RCC 7860 (cell line): ENCODE data around the gene RGS18.
"Not testable (repeated sequence)": the region's sequence is repeated elsewhere in the genome, so short reads cannot be mapped to it uniquely, and the experiment has no call there.

Source experiments
- DNase-seq: peaks from one replicate; pipeline ENCODE4 v3.0.0-alpha.2; 2015; ENCODE audit warnings: low spot score
- FAIRE-seq: peaks from 2 replicates; lab custom pipeline; 2012; peaks lifted over from hg19 to GRCh38; lab: Jason Lieb, UNC

RGS18 gene

GRCh38 chr1:192165002-192165401 is 6.7 kb downstream of the RGS18 start:
- FAIRE-seq, DNase-seq: not testable (repeated sequence)

DNA sequence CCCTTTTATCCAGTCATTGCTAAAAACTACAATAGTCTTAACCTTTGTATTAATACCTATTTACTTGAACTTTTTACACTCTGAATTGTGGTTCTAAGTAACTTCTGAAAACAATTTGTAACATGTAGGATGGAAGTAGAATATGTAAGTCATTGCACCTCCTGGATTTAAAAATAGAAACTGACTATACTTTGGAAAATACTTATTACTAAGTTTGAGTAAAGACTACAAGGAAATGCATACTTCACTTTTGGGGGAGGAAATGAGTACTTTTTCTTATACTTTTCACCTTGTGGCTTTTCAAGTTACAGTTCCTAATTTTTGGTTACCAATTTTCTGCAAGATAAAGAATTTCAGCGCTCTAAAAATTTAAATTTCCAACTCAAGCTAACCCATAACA is 8.7 kb downstream of the RGS18 start:
- DNase-seq (no peak), FAIRE-seq (no peak)

DNA sequence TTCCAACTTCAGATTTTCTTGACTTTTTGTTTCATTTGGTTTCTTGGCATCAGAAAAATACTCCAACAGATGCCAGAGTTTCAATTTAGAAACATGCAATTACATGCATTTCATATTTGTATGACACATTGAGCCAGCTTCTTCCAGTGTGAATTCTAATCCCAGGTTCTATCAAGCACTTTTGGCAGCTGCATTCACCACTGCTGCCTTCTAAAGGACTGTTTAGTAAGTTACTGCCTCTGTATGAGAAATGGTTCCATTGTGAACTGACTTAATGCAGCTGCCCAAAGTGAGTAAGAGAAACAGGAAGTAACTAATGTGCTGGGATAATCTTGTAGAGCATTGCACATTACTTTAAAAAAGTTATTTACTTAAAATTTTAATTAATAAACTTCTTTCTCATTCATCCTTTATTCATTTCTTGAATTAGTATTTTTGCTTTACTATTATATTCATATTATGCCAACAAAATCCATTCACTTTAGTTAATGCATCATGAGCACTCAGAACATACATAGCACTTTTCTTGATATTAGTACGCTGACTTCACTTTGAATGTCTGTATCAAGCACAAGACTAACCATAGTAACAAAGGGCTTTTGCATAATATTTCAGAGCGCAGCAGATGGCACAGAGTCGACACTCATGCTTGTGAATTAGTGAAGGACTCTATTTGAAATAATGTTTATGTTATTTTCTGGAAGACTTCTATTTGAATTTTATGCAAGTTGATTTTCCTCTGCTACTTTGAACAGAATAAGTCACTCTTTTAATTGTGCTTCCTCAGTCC is 9.8 kb downstream of the RGS18 start:
- no peak for DNase-seq

GRCh38 chr1:192168964-192169363 is 10.7 kb downstream of the RGS18 start:
- no peak for DNase-seq
- no peak for FAIRE-seq

More for the DNA sequence above, 9.8 kb downstream of the RGS18 start:
- FAIRE-seq, result no peak

DNA sequence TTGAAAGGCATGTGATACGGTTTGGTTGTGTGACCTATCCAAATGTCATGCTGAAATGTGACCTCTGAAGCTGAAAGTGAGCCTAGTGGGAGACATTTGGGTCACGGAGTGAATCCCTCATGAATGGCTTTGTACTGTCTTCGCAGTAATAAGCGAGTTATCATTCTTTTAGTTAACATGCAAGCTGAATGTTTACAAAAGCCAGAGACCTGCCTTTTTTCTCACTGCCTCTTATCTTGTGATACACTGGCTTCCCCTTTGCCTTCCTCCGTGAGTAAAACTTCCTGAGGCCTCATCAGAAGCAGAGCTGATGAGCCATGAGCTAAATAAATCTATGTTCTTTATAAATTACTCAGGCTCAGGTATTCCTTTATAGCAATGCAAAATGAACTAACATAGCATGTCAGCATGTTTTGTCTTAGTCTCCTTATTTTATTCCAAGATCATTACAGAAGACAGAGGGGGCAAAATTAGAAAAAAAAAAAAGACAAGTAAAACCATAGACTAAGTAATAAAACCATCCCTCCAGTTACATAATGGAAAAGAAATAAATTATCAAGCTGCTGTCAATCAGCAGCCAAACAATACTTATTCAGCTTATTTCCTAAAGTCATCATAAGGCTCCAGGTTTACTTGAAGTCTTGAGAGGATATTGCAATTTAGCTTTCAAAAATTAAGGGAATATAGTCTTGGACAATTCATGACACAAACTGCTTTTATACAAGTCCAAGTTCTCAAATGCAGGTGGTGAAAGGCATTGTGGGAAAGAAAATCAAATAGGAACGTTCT is 12.1 kb downstream of the RGS18 start:
- no peak for FAIRE-seq

GRCh38 chr1:192171123-192171522 is 12.9 kb downstream of the RGS18 start:
- DNase-seq, result no peak
- no peak for FAIRE-seq

More for the DNA sequence above, 12.1 kb downstream of the RGS18 start:
- DNase-seq, result no peak

GRCh38 chr1:192175971-192176370 is 17.7 kb downstream of the RGS18 start:
- DNase-seq (no peak), FAIRE-seq (no peak)

- DNase-seq (no peak), FAIRE-seq (no peak)
Measured at GRCh38 chr1:192183788-192184187, 25.5 kb downstream of the RGS18 start.

GRCh38 chr1:192186197-192186596 is 27.9 kb downstream of the RGS18 start:
- DNase-seq (no peak), FAIRE-seq (no peak)

DNA sequence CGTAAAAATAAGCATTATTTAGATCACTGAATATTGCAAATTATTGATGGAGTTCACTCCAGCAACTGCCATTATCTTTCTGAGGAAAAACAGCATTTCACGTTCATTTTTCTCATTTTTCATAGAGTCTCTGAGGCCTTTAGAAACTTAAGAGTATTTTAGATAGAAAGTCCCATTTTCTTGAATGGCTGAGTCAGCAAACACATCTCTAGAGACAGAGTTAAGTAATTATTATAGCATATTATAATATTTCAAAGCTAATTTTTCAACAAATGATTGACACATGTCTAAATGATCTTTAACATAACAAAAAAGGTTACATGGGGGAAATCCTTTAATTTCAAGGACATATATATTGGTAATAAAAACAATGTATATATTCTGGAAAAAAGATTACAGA is 31.8 kb downstream of the RGS18 start:
- DNase-seq (no peak), FAIRE-seq (no peak)

DNA sequence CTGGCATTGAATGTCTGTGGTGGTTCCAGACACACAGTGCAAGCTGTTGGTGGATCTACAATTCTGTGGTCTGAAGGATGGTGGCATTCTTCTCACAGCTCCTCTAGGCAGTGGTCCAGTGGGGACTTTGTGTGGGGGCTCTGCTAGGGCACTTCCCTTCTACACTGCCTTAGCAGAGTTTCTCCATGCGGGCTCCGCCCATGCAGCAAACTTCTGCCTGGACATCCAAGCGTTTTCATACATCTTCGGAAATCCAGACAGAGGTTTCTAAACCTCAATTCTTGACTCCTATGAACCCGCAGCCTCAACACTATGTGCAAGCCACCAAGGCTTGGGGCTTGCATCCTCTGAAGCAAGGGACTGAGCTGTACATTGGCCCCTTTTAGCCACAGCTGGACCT is 43.0 kb downstream of the RGS18 start:
- DNase-seq (no peak), FAIRE-seq (no peak)

GRCh38 chr1:192224396-192224795 is 66.1 kb downstream of the RGS18 start:
- no peak for DNase-seq
- no peak for FAIRE-seq

DNA sequence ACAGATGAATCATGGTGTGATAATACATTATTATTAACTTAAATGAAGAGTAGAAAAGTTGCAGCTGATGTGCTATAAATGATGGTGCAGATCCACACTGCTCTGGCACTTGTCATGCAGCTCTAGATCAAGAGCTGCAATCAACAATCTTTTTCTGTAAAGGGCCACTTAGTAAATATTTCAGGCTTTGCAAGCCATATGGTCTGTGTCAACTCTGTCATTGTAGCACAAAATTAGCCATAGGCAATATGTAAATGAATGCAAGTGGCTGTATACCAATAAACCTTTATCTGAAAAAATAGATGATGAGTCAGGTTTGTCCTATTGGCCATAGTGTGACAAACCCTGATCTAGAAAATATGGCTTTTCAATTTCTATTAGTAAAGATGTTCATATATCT is 66.6 kb downstream of the RGS18 start:
- DNase-seq (no peak), FAIRE-seq (no peak)

GRCh38 chr1:192225266-192225665 is 67.0 kb downstream of the RGS18 start:
- FAIRE-seq (no peak), DNase-seq (no peak)

DNA sequence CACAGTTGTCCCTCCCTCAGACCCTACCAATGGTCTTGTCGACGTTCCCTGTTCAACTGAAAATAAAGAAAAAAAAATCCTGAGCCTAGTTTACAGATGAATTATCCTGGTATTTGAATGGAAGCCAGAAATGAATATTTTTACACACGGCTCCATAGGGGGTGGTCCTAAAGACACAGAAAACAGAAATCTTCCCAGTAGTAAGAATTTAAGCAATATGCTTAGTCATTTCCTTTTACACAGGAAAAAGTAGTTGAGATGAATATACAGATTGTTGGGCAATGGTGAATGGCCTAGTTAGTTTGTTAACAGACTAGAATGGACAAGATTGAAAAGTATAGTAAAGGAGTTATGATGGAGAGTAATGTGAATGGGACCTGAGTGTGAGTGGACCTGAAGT is 67.4 kb downstream of the RGS18 start:
- no peak for FAIRE-seq

GRCh38 chr1:192227330-192227729 is 69.1 kb downstream of the RGS18 start:
- no peak for FAIRE-seq
- DNase-seq, result no peak

More for the DNA sequence above, 67.4 kb downstream of the RGS18 start:
- no peak for DNase-seq

DNA sequence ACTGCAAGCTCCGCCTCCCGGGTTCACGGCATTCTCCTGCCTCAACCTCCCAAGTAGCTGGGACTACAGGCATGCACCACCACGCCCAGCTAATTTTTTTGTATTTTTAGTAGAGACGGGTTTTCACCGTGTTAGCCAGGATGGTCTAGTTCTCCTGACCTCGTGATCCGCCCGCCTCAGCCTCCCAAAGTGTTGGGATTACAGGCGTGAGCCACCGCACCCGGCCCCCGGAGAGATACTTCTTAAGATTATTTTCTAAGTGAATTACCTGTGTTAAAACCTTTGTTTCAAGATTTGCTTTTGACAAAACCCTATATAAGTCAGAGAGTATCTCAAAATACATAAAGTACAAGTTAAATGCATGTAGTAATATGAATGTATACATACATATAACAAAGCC is 69.7 kb downstream of the RGS18 start:
- FAIRE-seq, DNase-seq: not testable (repeated sequence)

DNA sequence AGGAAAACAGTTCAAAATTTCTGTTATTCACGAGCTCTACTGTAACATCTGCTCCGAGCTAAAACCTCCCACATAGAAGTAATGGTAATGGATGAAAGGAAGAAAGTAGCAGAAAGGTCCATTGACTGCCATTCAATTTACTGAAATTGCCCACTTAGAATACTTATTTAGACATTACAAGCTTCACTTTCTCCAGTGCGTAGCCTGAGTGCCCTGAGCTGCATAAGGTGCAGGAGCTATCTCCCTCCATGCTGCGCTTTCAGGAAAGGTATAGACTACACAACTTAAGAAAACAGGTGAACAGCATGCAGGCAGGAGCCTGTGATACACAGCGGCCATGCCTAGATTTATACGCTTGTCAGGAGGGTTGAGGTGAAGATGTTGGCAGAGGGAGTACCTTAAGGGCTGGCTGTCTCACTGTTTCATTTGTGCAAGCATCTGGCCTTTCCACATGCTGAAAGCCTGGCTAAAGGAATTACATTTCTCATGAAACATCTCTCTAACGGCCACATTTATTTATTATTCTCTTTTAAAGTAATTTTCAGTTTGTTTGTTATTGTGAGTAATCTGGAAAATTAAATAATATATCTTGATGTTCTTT is 74.7 kb downstream of the RGS18 start:
- no peak for FAIRE-seq
- DNase-seq, result no peak

DNA sequence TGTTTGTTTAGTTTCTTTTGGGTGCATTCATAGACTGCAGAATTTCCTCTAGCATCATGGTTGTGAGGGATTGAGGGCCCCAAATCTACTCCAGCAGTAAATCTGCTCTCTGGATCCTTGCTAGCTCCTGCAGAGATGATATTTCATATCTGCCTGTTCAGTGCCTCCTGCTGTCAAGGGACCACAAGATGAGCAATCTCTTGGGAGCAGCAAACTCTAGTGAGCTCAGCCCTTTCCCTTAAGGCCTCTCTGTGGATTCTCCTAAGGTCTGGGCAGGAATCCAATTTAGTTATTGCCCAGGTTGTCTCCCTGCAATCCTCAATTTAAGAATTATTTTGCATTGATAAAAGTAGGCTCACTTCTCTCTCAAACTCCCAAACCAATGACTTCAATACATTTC is 76.9 kb downstream of the RGS18 start:
- no peak for DNase-seq
- no peak for FAIRE-seq
